Dermis lymphatic vessel endothelial cell (primary cell): ENCODE results near the gene FMN1. TPM values are rescaled to one million over a fixed set of nuclear protein-coding genes. Genes with fewer than 3 reads are reported as not detected.

ENCODE experiments used
- total RNA-seq: library from RNA; depleted of rRNA; stranded (reverse); fragments of >200 nt; gene quantifications from 2 replicates; pipeline ENCODE4 v1.2.1, GENCODE V29; 2014

Gene FMN1
- total RNA-seq, result under 0.01 and 0.11 TPM in 2 replicates

GRCh38 chr15:33194704-33195670 lies at the start of gene FMN1:
Gene FMN1 (minus strand): TSS chr15:33194714. CDS start chr15:33154914, 39,800 bp downstream.

GRCh38 chr15:32717426-32718226 lies 476.9 kb downstream of the FMN1 start, which contains the start of gene GREM1:
Gene GREM1 (plus strand): TSS chr15:32718004. CDS start chr15:32730691, 12,687 bp downstream.

Other genes with a start within 250 kb of the FMN1 start
- not detected in 2 replicates for gene RYR3, start 116.3 kb upstream of the FMN1 start, total RNA-seq